Mononuclear cell (primary cell): ENCODE measurements around the gene MGAT5. TPM values are rescaled to one million over a fixed set of nuclear protein-coding genes. Genes with fewer than 3 reads are reported as not detected.

Experiments used
- H3K27me3 ChIP-seq: 2 replicates; pipeline ENCODE4 v1.6.0; 2011; ENCODE audit warnings: low read length, control low read depth; ENCODE audit not compliant: insufficient read depth
- H3K4me1 ChIP-seq: 2 replicates; pipeline ENCODE4 v1.5.1; 2011; ENCODE audit warnings: mild to moderate bottlenecking, low read length, control low read depth; ENCODE audit not compliant: insufficient read depth
- H3K4me3 ChIP-seq: 2 replicates; pipeline ENCODE4 v1.5.1; 2011; ENCODE audit warnings: mild to moderate bottlenecking, low read length, moderate library complexity
- H3K9me3 ChIP-seq: 2 replicates; pipeline ENCODE4 v1.5.1; 2011; ENCODE audit warnings: low read depth, mild to moderate bottlenecking, control low read depth, low read length
- total RNA-seq: library from RNA; depleted of rRNA; stranded (reverse); fragments of >200 nt; gene quantifications from one replicate; pipeline ENCODE4 v1.2.3, GENCODE V29; 2012

Gene MGAT5, protein sequence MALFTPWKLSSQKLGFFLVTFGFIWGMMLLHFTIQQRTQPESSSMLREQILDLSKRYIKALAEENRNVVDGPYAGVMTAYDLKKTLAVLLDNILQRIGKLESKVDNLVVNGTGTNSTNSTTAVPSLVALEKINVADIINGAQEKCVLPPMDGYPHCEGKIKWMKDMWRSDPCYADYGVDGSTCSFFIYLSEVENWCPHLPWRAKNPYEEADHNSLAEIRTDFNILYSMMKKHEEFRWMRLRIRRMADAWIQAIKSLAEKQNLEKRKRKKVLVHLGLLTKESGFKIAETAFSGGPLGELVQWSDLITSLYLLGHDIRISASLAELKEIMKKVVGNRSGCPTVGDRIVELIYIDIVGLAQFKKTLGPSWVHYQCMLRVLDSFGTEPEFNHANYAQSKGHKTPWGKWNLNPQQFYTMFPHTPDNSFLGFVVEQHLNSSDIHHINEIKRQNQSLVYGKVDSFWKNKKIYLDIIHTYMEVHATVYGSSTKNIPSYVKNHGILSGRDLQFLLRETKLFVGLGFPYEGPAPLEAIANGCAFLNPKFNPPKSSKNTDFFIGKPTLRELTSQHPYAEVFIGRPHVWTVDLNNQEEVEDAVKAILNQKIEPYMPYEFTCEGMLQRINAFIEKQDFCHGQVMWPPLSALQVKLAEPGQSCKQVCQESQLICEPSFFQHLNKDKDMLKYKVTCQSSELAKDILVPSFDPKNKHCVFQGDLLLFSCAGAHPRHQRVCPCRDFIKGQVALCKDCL
- total RNA-seq: 41.3 TPM

DNA sequence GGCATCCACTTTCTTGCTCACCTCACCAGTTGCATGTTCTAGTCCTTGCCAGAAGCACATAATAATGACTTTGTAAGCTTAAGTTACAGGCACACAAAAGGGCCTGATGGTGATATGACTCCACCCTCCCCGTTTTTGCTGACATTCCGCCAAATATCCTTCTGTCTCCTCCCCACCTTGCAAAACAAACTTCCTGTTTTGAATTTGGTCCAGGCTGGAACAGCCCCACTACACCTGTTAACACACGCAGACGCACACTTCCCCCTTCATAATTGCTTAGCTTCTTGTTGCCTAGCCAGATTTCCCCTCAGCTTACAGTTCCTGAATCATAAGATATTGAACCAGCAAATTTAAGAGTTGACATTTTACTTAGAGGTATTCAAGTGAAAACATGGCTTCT is at the start of gene MGAT5:
Gene MGAT5 (plus strand): TSS at position 269 of the 400 bp plus-strand sequence. CDS start 332 bp downstream, outside the sequence.
- Histone ChIP-seq H3K9me3 (no peaks in the 10 kb centered on the region), H3K4me1 (peaks cover 82% of the 10 kb centered on the region), H3K27me3 (no peaks in the 10 kb centered on the region), H3K4me3 (peak within 1 kb of the TSS; percentile 9)

GRCh38 chr2:134205087-134205486 is 48.8 kb upstream of the MGAT5 start:
- Histone ChIP-seq H3K27me3 (no peaks in the 10 kb centered on the region), H3K9me3 (no peaks in the 10 kb centered on the region), H3K4me3 (no peak overlapping the region), H3K4me1 (peaks cover 38% of the 10 kb centered on the region)

- no peaks in the 10 kb centered on the region for H3K9me3 ChIP-seq
- H3K4me1 ChIP-seq: peaks cover 38% of the 10 kb centered on the region
- H3K27me3 ChIP-seq: no peaks in the 10 kb centered on the region
- H3K4me3 ChIP-seq: no peak overlapping the region
These were observed 47.8 kb upstream of the MGAT5 start for GRCh38 chr2:134206031-134206430.

DNA sequence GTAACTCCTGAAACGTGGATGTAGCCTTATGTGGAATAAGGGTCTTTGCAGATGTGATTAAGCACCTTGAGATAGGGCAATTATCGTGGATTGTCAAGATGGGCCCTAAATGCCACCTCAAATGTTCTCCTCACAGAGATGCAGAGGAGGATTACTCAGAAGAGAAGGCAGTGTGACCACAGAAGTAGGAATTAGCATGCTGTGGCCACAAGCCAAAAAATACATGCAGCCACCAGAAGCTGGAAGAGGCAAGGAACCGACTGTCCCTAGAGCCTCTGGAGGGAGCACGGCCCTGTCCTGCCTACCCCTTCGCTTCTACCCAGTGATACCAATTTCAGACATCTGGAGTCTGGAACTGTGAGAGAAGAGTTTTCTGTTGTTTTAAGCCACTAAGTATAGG is 47.3 kb upstream of the MGAT5 start:
- Histone ChIP-seq H3K4me3 (no peak overlapping the region), H3K4me1 (peaks cover 38% of the 10 kb centered on the region), H3K27me3 (no peaks in the 10 kb centered on the region), H3K9me3 (no peaks in the 10 kb centered on the region)

DNA sequence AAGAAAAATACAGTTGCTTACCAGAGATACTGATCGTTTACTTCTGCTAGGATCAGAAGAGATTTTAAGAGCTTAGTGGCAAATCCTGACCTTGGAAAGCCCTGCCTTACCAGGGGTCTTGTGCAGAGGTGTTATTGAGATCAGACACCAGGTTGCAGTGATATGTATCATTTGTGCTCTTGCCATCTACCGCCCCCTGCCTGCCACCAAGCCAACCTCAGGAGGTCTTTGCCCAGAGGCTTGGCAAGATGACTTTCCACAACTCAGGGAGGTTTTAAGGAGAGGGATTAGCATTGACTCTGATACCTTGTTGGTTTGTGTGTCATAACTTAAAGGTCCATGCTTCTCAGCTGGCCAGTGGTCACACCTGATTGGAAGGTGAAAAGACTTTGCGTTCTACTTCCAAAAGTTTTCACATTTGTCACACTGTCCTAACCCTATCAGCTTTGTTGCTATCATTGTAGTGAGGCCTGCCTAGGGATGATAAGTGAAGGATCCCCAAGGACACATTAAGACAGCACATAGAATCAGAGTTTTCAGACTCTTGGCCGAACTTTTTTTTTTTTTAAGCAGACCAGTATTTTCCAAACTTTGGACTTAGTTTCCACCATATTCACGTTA is 46.2 kb upstream of the MGAT5 start:
- no peaks in the 10 kb centered on the region for H3K27me3 ChIP-seq

DNA sequence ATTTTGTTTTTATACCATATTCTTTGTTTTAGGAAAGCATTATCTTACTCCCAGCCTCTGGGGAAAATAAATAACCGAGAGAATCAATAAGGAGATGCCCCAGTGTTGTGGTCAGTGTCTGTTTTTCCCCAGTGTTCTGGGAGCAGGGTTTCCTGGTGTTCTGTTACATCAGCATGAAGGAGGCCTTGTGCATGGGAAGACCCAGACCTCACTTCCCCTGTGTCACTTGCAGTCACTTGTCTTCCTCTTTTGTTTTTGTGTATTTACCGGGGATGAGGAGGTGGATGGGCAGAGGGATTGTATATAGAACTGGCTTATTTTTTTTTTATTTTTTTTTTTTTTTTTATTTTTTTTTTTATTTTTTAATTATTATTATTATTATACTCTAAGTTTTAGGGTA is 45.0 kb upstream of the MGAT5 start:
- Histone ChIP-seq H3K4me1 (peaks cover 48% of the 10 kb centered on the region), H3K9me3 (no peaks in the 10 kb centered on the region), H3K27me3 (no peaks in the 10 kb centered on the region), H3K4me3 (no peak overlapping the region)

More for the DNA sequence above, 46.2 kb upstream of the MGAT5 start:
- Histone ChIP-seq H3K9me3 (no peaks in the 10 kb centered on the region), H3K4me1 (peaks cover 42% of the 10 kb centered on the region), H3K4me3 (no peak overlapping the region)

DNA sequence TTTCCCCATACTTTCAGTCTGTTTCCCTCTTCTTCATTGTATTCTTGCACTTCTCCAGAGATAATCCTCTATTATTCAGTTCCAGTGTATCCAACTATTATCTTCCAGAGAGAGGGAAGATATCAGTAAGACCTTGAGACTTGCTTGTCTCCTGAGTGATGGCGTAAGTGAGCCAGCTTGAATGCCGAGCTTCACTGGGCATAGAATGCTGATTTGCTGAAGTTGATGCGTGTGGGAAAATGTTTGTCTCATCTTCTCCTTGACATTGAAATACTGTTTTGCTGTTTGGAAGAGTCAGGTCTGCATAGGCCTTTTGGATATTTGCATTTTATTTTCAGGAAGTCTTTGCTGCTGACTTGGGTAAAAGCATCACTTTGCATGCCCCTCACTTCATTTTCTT is 41.1 kb upstream of the MGAT5 start:
- H3K27me3 ChIP-seq: no peaks in the 10 kb centered on the region
- peaks cover 34% of the 10 kb centered on the region for H3K4me1 ChIP-seq
- H3K4me3 ChIP-seq: no peak overlapping the region
- H3K9me3 ChIP-seq: no peaks in the 10 kb centered on the region

DNA sequence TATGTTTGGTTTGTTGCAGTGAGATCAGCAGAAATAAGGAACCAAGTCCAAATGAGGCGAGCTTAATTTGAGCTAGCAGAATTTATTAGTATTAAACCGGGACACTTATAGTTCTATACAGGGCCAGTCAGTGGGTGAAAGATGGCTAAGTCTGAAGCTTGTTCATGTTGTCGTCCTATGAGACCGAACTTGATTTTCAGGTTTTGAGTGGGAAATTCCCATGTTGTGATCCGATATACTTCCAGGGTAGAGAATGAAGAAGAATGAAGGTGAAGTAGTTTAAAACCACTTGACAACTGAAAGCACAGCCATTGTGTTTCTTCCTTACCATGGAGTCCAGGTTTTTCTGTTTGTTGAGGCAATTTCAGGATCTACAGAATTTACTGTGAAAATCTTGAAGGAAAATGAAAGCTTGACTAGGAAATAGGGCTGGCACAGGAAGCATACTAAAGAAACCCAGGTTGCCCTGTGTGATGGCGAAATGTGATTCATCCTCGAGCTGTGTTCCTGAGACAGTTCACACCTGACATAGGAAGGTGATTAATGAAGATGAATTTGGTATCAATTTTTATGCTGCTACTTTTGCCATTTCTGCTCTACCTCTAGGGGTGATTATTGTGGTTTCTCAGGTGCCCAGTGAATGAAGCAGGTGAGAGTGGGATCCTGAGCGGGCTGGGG is 37.6 kb upstream of the MGAT5 start:
- H3K4me1 ChIP-seq: peaks cover 60% of the 10 kb centered on the region
- H3K9me3 ChIP-seq: no peaks in the 10 kb centered on the region
- H3K4me3 ChIP-seq: no peak overlapping the region
- no peaks in the 10 kb centered on the region for H3K27me3 ChIP-seq

- Histone ChIP-seq H3K4me1 (peaks cover 59% of the 10 kb centered on the region), H3K9me3 (no peaks in the 10 kb centered on the region), H3K27me3 (no peaks in the 10 kb centered on the region), H3K4me3 (no peak overlapping the region)
These were observed 36.5 kb upstream of the MGAT5 start for GRCh38 chr2:134217351-134217750.

- peaks cover 54% of the 10 kb centered on the region for H3K4me1 ChIP-seq
- no peaks in the 10 kb centered on the region for H3K9me3 ChIP-seq
- H3K4me3 ChIP-seq: no peak overlapping the region
- no peaks in the 10 kb centered on the region for H3K27me3 ChIP-seq
These were observed 35.9 kb upstream of the MGAT5 start for GRCh38 chr2:134217924-134218323.

- Histone ChIP-seq H3K9me3 (no peaks in the 10 kb centered on the region), H3K4me1 (peaks cover 50% of the 10 kb centered on the region), H3K27me3 (no peaks in the 10 kb centered on the region), H3K4me3 (no peak overlapping the region)
These were observed 35.5 kb upstream of the MGAT5 start for GRCh38 chr2:134218414-134218813.

DNA sequence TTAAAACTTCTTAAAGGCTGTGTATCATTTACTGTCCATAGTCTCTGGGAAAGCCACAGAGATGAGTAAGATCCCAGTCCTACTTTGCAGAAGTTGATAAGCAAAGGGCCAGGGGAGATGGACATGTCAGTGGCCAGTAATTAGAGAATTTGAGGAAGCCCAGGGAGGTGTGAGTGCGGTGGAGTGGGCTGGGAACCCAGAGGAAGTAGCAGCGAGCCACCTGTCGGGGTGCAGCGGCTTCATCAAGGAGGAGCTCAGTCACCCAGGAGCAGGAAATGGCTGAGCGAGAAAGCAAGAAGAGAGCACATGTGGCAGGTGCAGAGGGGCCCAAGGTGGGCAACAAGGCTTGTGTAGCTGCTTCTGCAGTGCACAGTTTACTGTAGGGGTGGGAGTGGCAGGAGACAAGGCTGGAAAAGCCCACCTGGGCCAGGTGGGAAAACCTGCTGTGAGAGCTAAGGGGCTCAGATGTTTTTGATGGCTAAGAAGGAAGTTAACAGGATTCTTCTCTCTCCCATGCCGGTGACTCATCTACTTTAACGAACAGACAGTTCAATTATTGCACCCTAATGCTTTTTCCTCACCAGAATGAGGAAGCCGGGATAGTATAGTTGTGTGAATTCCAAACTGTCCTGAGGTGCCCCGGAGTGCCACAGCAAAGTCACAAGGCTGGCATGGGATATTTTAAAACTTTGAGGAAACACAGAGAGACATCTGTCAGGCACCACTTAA is 34.8 kb upstream of the MGAT5 start:
- Histone ChIP-seq H3K9me3 (no peaks in the 10 kb centered on the region), H3K4me1 (peaks cover 50% of the 10 kb centered on the region), H3K4me3 (no peak overlapping the region), H3K27me3 (no peaks in the 10 kb centered on the region)

GRCh38 chr2:134220344-134220974 is 33.4 kb upstream of the MGAT5 start:
- H3K4me1 ChIP-seq: peaks cover 50% of the 10 kb centered on the region
- H3K27me3 ChIP-seq: no peaks in the 10 kb centered on the region
- H3K4me3 ChIP-seq: no peak overlapping the region
- H3K9me3 ChIP-seq: no peaks in the 10 kb centered on the region

GRCh38 chr2:134224005-134224404 is 29.9 kb upstream of the MGAT5 start:
- H3K4me3 ChIP-seq: no peak overlapping the region
- H3K27me3 ChIP-seq: no peaks in the 10 kb centered on the region
- peaks cover 20% of the 10 kb centered on the region for H3K4me1 ChIP-seq
- H3K9me3 ChIP-seq: no peaks in the 10 kb centered on the region
